GM12874 (cell line): ENCODE results near the gene TRIP12.

Experiments used
- CTCF ChIP-seq: IDR thresholded peaks from 2 replicates; pipeline ENCODE4 v1.5.1; 2011; ENCODE audit warnings: low read depth, mild to moderate bottlenecking, control low read depth, low read length, moderate library complexity; ENCODE audit not compliant: insufficient read depth

The TRIP12 gene

GRCh38 chr2:229868794-229869193 lies 53.0 kb downstream of the TRIP12 start:
- TF ChIP-seq CTCF, result no peak

GRCh38 chr2:229865033-229865432 lies 56.8 kb downstream of the TRIP12 start:
- TF ChIP-seq CTCF, result no peak

GRCh38 chr2:229861431-229861830 lies 60.4 kb downstream of the TRIP12 start:
- no peak for TF ChIP-seq CTCF

- no peak for TF ChIP-seq CTCF
Observed at GRCh38 chr2:229860334-229860733, 61.5 kb downstream of the TRIP12 start.

GRCh38 chr2:229858351-229858750 lies 63.5 kb downstream of the TRIP12 start:
- no peak for TF ChIP-seq CTCF

- no peak for TF ChIP-seq CTCF
Observed at GRCh38 chr2:229857634-229858033, 64.2 kb downstream of the TRIP12 start.

GRCh38 chr2:229856413-229856812 lies 65.4 kb downstream of the TRIP12 start:
- no peak for TF ChIP-seq CTCF

- TF ChIP-seq CTCF, result no peak
Observed at GRCh38 chr2:229855116-229855515, 66.7 kb downstream of the TRIP12 start.
